Measurements from ENCODE around the gene XKRX.

XKRX gene

DNA sequence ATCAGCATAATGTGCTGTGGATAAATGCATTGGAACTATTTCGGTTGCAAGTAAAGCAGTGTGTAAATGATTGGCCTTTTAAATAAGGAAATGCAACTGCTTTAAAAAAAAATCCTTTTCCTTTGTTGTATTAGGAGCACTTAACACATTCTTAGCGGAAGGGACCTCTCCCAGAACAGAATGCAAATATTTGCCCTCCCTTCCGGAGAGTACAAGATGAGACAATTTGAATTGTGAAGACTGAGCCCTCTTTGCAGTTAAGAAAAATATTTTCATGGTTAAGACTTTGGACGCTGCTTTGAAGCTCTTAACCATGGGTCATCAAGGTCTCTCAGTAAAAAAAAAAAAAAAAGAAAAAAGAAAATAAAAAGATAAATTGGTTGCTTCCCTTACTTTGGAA lies 45.1 kb downstream of the XKRX start:
- no peak for DNase-seq

DNA sequence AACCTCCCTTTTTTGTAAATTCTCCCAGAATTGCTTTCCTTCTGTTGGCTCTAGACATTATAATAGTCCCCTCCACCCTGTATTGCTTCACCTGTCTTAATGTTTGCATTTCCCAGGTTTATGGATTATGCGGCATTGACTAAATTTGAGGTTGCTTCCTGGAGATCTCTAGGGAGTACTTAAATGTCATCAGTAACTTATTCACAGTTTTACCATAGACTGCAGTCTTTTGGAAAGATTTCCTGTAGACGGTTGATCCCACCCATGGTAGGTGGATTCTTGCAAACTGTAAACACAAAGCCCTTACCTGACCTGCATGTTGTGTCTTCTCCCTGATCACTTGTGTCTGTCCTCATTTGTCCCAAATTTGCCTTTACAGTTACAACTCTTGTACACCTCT lies 48.3 kb downstream of the XKRX start:
- DNase-seq: no peak

DNA sequence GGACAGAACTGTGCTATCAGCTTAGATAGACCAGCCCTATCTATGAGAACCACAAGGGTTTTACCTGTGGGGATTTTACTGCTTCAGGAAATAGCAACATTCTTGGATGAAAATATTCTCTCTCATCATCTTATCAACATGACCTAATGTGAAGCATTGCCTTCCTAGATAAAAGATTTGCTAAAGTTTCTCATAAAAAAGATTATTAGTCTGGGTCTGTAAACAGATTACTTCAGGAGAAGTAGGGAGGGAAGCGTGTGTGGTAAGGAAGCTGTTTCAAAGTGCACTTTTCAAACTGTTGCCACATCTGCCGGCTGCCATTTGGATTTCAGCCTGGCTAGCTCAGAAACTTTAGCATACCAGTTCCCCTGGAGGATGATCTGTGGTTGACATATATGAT lies 54.4 kb downstream of the XKRX start, which contains the start of gene NOX1:
Gene NOX1 (minus strand): TSS at position 35 of the 400 bp plus-strand sequence. CDS start 220 bp downstream, outside the sequence.
- no peak for DNase-seq

DNA sequence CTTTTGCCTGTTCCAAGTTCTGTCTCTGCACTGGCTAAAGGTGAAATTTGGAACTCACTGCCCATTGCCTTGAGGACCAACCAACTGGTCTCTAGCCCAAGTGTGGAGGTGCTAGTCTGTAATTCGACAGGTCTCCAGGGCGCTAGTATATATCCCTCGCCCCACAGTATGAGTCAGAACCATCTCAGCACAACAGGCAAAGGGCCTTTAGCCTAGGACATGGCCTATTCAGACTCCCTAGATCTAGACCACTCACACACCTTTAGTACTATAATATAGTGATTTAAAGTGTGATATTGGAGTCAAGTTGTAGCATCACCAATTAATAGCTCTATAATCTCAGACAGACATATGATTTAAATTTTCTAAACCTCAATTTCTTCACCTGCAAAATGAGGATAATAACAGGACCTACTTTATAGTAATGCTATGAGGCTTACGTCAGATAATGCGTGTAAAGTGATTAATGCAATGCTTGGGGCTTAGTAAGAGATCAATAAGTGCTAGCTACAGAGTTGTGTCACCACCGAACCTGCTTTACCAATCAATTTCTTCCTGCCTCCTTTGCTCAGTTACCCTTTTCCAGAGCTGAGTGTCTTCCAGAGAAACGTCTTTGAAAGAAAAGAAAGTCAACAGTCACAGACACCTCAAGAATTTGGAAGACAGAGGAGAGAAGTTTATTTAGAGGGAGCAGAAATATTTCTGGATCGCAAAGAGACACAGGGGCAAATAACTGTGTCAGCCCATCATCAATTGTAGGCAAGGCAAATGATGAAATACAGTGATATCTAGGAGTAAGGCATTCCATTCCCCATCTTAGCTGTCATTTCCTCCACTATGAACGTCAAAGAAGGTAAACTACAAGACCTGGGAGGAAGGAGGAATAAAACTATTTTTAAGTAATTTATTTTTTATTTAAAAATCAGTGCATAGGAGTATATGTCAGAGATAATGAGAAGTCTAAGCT lies 56.8 kb downstream of the XKRX start:
- DNase-seq: no peak

DNA sequence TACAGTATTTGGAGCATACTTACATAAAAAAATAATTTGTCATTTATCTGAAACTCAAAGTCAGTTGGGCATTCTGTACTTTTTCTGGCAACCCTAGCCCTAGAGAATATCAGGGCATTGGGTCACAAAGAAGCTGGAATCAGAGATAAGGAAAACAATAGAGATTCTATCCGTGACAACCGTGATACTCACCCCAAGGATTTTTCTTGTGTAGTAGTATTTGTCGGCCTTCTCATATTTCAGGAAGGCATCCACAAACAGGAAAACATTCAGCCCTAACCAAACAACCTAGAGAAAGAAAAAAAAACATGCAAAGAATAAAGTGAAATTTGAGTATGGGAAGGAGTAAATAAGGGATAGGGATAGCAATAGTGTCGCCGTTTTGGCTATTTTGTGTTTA lies 58.2 kb downstream of the XKRX start:
- no peak for DNase-seq

DNA sequence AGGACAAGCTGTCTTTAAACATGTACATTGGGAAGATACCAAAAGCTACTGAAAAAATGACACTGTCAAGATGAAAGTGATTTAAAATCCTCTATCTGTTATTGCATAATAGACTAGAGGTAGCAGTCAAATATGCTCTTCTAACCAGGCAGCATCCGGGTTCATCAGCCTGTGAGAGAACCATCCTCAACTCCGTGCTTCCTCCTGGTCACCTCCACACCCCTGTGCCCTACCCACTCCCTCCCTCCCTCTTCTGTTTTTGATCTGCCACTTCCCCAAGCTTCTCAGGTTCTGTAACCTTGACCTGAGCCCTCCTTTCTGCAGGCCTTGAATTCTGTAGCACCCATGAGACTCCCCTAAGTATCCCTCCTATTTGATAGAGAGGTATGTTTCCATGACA lies 60.4 kb downstream of the XKRX start:
- DNase-seq: no peak

DNA sequence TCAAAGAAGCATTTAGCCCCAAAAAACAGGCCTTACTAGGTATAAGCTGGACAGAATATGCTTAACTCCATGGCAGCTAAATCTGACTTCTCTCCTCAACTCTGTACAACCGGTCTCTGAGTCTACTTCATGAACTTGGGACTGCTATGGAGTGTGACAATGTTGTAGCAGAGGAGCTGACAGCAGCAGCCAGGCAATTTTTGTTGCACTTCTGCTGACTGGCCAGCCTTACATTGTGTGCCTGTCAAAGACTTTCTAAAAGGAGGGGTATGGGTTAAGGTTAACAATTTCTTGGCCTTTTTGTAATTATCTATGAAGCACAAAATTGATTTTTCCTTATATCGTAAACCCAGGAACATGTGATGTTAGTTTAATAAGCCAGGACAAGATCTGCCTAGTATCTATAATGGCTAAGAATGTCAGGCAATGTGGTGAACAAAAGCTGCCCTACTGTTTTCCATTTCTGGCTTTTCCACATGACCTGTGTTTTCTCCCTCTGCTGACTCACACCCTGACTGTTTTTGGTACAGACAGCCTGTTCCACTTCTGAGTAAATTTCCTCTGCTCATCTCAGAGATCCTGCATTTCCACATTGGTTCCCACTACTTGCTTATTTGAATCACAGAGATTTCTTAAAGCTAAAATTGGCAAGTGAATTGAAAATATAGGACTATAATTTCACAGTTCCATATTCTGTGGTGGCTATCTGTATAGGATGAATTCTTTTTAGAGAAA lies 63.9 kb downstream of the XKRX start:
- DNase-seq: peak; percentile 49

All from HCEC 1CT (cell line).